Right lobe of liver (tissue), 4 donors: ENCODE data around the gene ABCA3.

ENCODE experiments used
- POLR2A ChIP-seq: fragments of 450-650 bp; IDR thresholded peaks from one replicate; pipeline ENCODE4 v1.6.1; 2017; ENCODE audit warnings: antibody characterized with exemption, mild to moderate bottlenecking
- TF ChIP-seq, protein P1 (sequence below), 4 donors: fragments of 200-600 bp in 3 of 4; fragments of 450-650 bp in 1 of 4; IDR thresholded peaks; one replicate each; pipeline versions ENCODE4 v1.5.1 to v1.8.0; 2016 to 2022; ENCODE audit warnings: antibody characterized with exemption in 4 of 4, mild to moderate bottlenecking in 2 of 4
- donor health status: DM: no; HTN: no; CAD: no.
- donor health status: DM: no; HTN: no; CAD: no.
- donor health status: DM: no; HTN: yes; CAD: no.

DNA sequence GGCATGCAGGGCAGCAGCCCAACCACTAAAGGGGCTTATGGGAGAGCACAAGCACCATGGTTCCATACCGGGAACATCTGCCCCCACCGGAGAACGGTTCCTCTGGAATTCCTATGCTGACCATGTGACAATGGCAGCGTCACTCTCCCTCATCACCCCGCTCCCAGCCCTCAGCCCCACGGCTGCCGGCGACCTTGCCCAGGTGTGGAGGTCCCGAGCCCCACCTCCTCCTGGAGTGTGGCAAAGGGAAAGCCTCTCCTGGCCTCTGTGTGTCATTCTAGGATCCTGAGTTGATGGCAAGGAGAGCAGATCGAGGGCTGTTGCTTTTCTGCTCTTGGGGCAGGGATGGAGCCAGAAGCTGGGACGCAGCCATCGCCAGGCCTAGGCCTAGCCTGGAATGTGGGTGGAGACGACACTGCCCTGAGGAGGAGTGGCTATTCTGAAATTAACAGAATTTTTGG lies 54.8 kb downstream of the ABCA3 start:
- TF ChIP-seq, protein P1, sequence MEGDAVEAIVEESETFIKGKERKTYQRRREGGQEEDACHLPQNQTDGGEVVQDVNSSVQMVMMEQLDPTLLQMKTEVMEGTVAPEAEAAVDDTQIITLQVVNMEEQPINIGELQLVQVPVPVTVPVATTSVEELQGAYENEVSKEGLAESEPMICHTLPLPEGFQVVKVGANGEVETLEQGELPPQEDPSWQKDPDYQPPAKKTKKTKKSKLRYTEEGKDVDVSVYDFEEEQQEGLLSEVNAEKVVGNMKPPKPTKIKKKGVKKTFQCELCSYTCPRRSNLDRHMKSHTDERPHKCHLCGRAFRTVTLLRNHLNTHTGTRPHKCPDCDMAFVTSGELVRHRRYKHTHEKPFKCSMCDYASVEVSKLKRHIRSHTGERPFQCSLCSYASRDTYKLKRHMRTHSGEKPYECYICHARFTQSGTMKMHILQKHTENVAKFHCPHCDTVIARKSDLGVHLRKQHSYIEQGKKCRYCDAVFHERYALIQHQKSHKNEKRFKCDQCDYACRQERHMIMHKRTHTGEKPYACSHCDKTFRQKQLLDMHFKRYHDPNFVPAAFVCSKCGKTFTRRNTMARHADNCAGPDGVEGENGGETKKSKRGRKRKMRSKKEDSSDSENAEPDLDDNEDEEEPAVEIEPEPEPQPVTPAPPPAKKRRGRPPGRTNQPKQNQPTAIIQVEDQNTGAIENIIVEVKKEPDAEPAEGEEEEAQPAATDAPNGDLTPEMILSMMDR (IDR thresholded peaks at IDR 0.05): no peak
- no peak for TF ChIP-seq POLR2A
